Measurements from ENCODE around the gene GARS1.

Gene GARS1

GRCh38 chr7:30648744-30649540 is 54.3 kb downstream of the GARS1 start:
- DNase-seq (ENCODE audit: low spot score), result peak; percentile 54
- Histone ChIP-seq H3K4me3 (no peak overlapping the region), H3K27ac (no peak overlapping the region)
- TF ChIP-seq, protein P1, sequence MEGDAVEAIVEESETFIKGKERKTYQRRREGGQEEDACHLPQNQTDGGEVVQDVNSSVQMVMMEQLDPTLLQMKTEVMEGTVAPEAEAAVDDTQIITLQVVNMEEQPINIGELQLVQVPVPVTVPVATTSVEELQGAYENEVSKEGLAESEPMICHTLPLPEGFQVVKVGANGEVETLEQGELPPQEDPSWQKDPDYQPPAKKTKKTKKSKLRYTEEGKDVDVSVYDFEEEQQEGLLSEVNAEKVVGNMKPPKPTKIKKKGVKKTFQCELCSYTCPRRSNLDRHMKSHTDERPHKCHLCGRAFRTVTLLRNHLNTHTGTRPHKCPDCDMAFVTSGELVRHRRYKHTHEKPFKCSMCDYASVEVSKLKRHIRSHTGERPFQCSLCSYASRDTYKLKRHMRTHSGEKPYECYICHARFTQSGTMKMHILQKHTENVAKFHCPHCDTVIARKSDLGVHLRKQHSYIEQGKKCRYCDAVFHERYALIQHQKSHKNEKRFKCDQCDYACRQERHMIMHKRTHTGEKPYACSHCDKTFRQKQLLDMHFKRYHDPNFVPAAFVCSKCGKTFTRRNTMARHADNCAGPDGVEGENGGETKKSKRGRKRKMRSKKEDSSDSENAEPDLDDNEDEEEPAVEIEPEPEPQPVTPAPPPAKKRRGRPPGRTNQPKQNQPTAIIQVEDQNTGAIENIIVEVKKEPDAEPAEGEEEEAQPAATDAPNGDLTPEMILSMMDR (IDR thresholded peaks at IDR 0.05), result no peak

- Histone ChIP-seq H3K4me3 (no peak overlapping the region), H3K27ac (no peak overlapping the region)
- TF ChIP-seq, protein P1 (IDR thresholded peaks at IDR 0.05), result no peak
- peak; percentile 46 for DNase-seq (ENCODE audit: low spot score)
These were observed 55.2 kb downstream of the GARS1 start for GRCh38 chr7:30649717-30650420.

- H3K4me3 ChIP-seq, result no peak overlapping the region
- no peak overlapping the region for H3K27ac ChIP-seq
- DNase-seq (ENCODE audit: low spot score), result peak; percentile 29
- TF ChIP-seq, protein P1 (IDR thresholded peaks at IDR 0.05), result no peak
These were observed 55.7 kb downstream of the GARS1 start for GRCh38 chr7:30650421-30650808.

DNA sequence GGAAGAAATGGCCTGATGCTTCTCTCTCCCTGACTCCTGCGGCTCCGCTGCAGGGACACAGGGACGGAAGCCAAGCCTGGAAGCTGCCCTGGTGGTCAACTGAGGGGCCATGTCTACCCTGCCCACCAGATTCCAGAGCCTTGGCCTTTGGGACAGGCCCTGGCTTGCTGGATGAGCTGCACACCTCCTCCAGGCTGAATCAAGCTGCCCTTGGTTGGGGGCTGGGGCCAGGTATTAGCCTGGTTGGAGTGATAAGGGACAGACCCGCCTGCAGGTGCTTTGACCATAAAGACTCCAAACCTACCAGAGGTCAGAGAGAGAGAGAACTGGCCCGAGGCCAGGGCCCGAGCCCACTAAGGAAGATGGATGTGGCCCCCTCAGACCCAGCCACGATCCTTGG is 57.5 kb downstream of the GARS1 start:
- no peak overlapping the region for H3K4me3 ChIP-seq
- TF ChIP-seq, protein P1 (IDR thresholded peaks at IDR 0.05), result no peak
- no peak overlapping the region for H3K27ac ChIP-seq
- no peak for DNase-seq (ENCODE audit: low spot score)

GRCh38 chr7:30652698-30653641 is 58.3 kb downstream of the GARS1 start:
- no peak for DNase-seq (ENCODE audit: low spot score)
- Histone ChIP-seq H3K27ac (no peak overlapping the region), H3K4me3 (no peak overlapping the region)
- TF ChIP-seq, protein P1 (IDR thresholded peaks at IDR 0.05), result no peak

DNA sequence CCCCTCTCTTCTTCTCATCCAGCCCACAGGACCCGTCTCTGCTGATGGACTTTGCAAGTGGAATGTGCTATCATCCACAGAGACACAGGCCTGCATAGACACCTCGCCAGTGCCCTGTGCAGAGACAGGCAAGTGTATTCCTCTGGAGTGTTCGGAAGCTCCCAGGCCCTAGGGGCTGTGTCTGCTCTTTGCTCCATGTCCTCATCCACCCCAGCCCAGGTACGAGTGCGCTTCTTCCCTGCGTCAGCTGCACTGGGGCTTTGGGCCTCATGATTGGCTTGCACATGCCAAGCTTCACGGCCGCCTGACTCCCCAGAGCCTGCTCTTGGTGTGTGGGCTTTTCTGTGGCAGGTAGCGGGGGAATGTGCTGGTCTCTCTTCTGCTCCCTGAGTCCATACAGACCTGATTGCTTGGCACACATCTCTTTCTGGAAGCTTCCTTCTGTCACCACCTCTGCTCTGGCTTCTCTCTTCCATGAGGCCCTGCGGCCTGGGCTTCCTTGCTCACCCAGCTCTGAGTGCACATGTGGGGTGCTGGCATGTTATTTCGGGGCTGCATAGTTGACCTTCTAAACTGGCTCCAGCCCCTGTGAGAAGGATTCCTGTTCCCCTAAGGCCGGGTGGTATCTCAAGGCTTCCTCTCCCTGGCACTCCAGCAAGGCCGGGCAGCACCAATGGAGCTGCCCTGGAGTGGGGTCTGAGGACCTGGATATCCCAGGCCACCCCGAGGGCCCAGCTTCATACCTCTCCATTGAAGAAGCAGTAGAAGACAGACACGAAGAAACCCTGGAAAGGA is 59.8 kb downstream of the GARS1 start:
- DNase-seq (ENCODE audit: low spot score), result no peak

More for the DNA sequence above, 59.8 kb downstream of the GARS1 start:
- H3K27ac ChIP-seq, result no peak overlapping the region
- no peak overlapping the region for H3K4me3 ChIP-seq
- TF ChIP-seq, protein P1 (IDR thresholded peaks at IDR 0.05), result no peak
